Measurements from ENCODE around the gene ROPN1L.
A peak's percentile ranks its signal among the peaks of the same experiment; 100 is the strongest.

Gene ROPN1L

GRCh38 chr5:10486511-10487344 lies 45.0 kb downstream of the ROPN1L start:
- Histone ChIP-seq H3K27me3 (ENCODE audit: insufficient read depth, low read length, poor library complexity) (no peaks in the 10 kb centered on the region), H2AFZ (ENCODE audit: low read depth, low read length) (no peak overlapping the region), H3K79me2 (ENCODE audit: insufficient read depth, low read length) (no peaks in the 10 kb centered on the region), H3K4me2 (ENCODE audit: insufficient read depth, low read length) (no peak overlapping the region), H3K27ac (ENCODE audit: low read length) (no peak overlapping the region), H3K9me3 (ENCODE audit: insufficient read depth, low read length, severe bottlenecking) (no peaks in the 10 kb centered on the region), H3K4me3 (ENCODE audit: low read depth in 1 of 2, low read length in 2 of 2) (no peak overlapping the region), H3K4me1 (ENCODE audit: insufficient read depth, low read length) (peaks cover 9% of the 10 kb centered on the region), H3K9ac (ENCODE audit: low read depth, low read length) (no peak overlapping the region), H3K36me3 (ENCODE audit: insufficient read depth, low read length) (no peaks in the 10 kb centered on the region), H4K20me1 (ENCODE audit: insufficient read depth, low read length) (no peaks in the 10 kb centered on the region)
- ATAC-seq (ENCODE audit: insufficient read depth, low read depth), result no peak
- TF ChIP-seq, protein P1, sequence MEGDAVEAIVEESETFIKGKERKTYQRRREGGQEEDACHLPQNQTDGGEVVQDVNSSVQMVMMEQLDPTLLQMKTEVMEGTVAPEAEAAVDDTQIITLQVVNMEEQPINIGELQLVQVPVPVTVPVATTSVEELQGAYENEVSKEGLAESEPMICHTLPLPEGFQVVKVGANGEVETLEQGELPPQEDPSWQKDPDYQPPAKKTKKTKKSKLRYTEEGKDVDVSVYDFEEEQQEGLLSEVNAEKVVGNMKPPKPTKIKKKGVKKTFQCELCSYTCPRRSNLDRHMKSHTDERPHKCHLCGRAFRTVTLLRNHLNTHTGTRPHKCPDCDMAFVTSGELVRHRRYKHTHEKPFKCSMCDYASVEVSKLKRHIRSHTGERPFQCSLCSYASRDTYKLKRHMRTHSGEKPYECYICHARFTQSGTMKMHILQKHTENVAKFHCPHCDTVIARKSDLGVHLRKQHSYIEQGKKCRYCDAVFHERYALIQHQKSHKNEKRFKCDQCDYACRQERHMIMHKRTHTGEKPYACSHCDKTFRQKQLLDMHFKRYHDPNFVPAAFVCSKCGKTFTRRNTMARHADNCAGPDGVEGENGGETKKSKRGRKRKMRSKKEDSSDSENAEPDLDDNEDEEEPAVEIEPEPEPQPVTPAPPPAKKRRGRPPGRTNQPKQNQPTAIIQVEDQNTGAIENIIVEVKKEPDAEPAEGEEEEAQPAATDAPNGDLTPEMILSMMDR (IDR thresholded peaks at IDR 0.05; ENCODE audit: borderline replicate concordance, extremely low read depth, low read length, poor library complexity, severe bottlenecking), result no peak
- no peak for DNase-seq

DNA sequence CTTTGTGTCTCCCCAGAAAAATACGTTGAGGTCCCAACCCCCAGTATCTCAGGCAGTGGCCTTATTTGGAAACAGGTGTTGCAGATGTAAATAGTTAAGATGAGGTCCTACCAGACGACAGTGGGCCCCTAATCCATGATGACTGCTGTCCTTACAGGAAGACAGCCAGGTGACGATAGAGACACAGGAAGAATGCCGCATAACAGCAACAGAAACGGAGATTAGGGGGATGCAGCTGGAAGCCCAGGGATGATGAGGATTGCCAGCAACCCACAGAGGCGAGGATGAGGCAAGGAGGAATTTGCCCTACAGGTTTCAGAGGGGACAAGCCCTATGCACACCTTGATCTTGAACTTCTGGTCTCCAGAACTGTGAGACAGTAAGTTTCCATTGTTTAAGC lies 46.5 kb downstream of the ROPN1L start:
- H3K9ac ChIP-seq (ENCODE audit: low read depth, low read length), result no peak overlapping the region
- TF ChIP-seq, protein P1 (IDR thresholded peaks at IDR 0.05; ENCODE audit: borderline replicate concordance, extremely low read depth, low read length, poor library complexity, severe bottlenecking), result no peak
- no peak for TF ChIP-seq EZH2 (IDR thresholded peaks at IDR 0.05; ENCODE audit: borderline replicate concordance, low read depth, low read length, severe bottlenecking)
- no peaks in the 10 kb centered on the region for H3K79me2 ChIP-seq (ENCODE audit: insufficient read depth, low read length)
- no peak overlapping the region for H3K4me2 ChIP-seq (ENCODE audit: insufficient read depth, low read length)
- no peak overlapping the region for H2AFZ ChIP-seq (ENCODE audit: low read depth, low read length)
- H3K4me3 ChIP-seq (ENCODE audit: low read depth in 1 of 2, low read length in 2 of 2), result no peak overlapping the region
- no peaks in the 10 kb centered on the region for H3K36me3 ChIP-seq (ENCODE audit: insufficient read depth, low read length)
- no peaks in the 10 kb centered on the region for H4K20me1 ChIP-seq (ENCODE audit: insufficient read depth, low read length)
- H3K27me3 ChIP-seq (ENCODE audit: insufficient read depth, low read length, poor library complexity), result no peaks in the 10 kb centered on the region
- H3K27ac ChIP-seq (ENCODE audit: low read length), result no peak overlapping the region
- peaks cover 4% of the 10 kb centered on the region for H3K9me3 ChIP-seq (ENCODE audit: insufficient read depth, low read length, severe bottlenecking)
- H3K4me1 ChIP-seq (ENCODE audit: insufficient read depth, low read length), result peaks cover 9% of the 10 kb centered on the region
- DNase-seq (no peak), ATAC-seq (ENCODE audit: insufficient read depth, low read depth) (no peak)

GRCh38 chr5:10489810-10490426 lies 48.2 kb downstream of the ROPN1L start:
- peaks cover 9% of the 10 kb centered on the region for H3K4me1 ChIP-seq (ENCODE audit: insufficient read depth, low read length)
- no peak for DNase-seq
- no peaks in the 10 kb centered on the region for H4K20me1 ChIP-seq (ENCODE audit: insufficient read depth, low read length)
- peaks cover 19% of the 10 kb centered on the region for H3K9me3 ChIP-seq (ENCODE audit: insufficient read depth, low read length, severe bottlenecking)
- no peaks in the 10 kb centered on the region for H3K79me2 ChIP-seq (ENCODE audit: insufficient read depth, low read length)
- H3K36me3 ChIP-seq (ENCODE audit: insufficient read depth, low read length), result no peaks in the 10 kb centered on the region
- no peak overlapping the region for H3K9ac ChIP-seq (ENCODE audit: low read depth, low read length)
- no peaks in the 10 kb centered on the region for H3K27me3 ChIP-seq (ENCODE audit: insufficient read depth, low read length, poor library complexity)
- TF ChIP-seq, protein P1 (IDR thresholded peaks at IDR 0.05; ENCODE audit: borderline replicate concordance, extremely low read depth, low read length, poor library complexity, severe bottlenecking), result no peak
- TF ChIP-seq EZH2 (IDR thresholded peaks at IDR 0.05; ENCODE audit: borderline replicate concordance, low read depth, low read length, severe bottlenecking), result no peak
- no peak overlapping the region for H3K27ac ChIP-seq (ENCODE audit: low read length)
- H2AFZ ChIP-seq (ENCODE audit: low read depth, low read length), result no peak overlapping the region
- H3K4me2 ChIP-seq (ENCODE audit: insufficient read depth, low read length), result no peak overlapping the region
- ATAC-seq (ENCODE audit: insufficient read depth, low read depth), result peak; percentile 79
- H3K4me3 ChIP-seq (ENCODE audit: low read depth in 1 of 2, low read length in 2 of 2), result no peak overlapping the region

All from DND-41 (cell line).